HG03103 (cell line): ENCODE results near the gene CYP27B1.

Experiments used
- ATAC-seq: cut with Tn5 transposase; IDR thresholded peaks from one replicate; pipeline ENCODE4 v1.9.1; 2021; ENCODE audit warnings: low read depth; ENCODE audit not compliant: unreplicated experiment

CYP27B1 gene

GRCh38 chr12:57767876-57768275, 998 bp upstream of the CYP27B1 start:
- ATAC-seq: no peak

- ATAC-seq: no peak
These were observed 424 bp upstream of the CYP27B1 start for GRCh38 chr12:57767305-57767698.

GRCh38 chr12:57765698-57766463, 997 bp downstream of the CYP27B1 start:
- ATAC-seq: no peak

GRCh38 chr12:57765003-57765697, 1.7 kb downstream of the CYP27B1 start:
- ATAC-seq: peak; percentile 60

DNA sequence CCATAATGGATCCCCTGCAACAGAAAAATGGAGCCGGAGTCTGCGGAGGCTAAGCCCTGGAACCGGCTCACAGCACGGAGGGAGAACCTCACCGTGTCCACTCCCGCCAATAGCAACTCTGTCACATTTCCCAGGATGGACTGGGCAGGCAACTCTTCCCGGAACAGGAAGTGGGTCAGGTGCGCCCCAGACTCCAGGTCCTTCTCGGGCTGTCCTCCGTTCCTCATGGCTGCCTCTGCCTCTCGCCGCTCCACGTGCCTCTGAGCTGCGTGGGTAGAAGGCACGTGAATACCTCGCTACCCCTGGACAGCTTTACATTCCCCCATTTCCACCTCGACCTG, 2.2 kb downstream of the CYP27B1 start:
- ATAC-seq: no peak

- ATAC-seq: no peak
These were observed 2.8 kb downstream of the CYP27B1 start for GRCh38 chr12:57763881-57764661.

DNA sequence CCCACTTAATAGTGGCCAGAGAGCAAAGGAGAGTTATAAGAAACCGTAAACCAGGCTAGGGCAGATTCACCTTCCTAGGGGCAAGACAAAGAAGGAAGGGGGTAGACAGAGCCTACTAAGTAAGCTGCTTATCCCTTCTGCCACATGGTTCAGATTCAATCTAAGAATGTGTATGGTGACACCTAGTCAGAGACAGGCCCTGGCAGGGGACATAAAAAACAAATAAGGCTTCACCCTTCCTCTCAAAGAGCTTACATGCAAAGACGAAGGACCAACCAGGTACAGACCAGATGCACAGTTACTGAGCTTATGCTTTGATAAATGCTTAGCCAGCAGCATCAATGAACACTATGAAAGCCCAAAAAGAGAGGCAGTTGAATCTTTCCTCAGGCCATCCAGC, 4.4 kb downstream of the CYP27B1 start:
- ATAC-seq: no peak

DNA sequence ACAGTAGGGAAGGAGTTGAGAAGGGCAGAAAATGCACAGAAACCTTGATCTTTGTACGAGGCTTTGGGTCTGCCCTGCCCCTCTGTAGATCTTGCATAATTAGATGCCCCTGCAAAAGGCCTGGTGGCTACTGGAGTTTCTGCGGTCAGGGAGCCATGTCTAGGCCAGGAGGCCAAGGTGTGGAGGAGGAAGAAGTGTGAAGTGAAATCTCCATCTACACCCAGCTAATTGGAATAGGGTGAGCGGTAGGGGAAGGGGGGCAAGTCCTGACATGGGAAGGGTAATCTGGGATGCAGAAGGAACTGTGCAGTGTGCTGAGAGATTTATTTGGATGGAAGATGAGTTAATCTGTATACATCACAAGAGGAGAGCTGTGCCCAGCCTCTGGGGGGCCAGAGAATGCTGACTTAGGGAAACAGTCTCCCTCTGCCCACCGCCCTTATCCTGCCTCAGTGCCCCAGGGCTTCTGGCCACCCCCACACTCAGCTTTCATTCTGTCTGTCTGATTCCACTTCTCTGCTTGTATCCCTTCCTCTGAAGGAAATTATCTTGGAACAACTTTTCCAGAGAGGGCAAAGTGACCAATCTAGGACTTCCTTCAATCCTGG, 5.4 kb downstream of the CYP27B1 start:
- ATAC-seq: no peak

DNA sequence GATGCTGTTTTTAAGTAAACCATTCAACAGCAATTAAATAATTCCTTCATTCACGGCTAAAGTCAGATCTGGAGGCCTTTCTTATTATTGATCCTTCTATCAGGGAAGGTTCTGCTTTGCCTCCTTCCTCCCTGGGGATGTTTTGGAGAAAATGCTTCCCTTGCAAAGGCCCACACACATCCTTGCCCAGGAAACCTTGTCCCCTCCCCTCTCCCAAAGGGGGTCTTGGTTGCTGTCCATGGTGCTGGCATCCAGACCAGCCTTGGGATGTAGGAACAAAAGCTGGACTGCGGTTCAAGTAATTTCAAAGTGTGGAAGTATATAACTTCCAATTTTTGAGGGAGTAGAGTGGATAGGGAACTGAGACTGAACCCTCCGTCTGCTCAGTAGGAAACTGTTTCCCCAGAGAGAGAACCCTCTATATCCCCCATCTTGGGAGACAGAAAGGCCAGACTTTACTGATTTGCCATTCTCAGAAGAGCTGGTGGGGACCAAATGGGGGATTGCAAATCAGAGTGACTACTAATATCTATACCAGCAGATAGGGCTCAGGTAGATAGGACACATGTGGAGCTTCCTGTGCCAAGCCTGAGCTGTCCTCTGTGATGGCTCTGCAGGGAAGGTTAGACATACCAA, 6.4 kb downstream of the CYP27B1 start:
- no peak for ATAC-seq

DNA sequence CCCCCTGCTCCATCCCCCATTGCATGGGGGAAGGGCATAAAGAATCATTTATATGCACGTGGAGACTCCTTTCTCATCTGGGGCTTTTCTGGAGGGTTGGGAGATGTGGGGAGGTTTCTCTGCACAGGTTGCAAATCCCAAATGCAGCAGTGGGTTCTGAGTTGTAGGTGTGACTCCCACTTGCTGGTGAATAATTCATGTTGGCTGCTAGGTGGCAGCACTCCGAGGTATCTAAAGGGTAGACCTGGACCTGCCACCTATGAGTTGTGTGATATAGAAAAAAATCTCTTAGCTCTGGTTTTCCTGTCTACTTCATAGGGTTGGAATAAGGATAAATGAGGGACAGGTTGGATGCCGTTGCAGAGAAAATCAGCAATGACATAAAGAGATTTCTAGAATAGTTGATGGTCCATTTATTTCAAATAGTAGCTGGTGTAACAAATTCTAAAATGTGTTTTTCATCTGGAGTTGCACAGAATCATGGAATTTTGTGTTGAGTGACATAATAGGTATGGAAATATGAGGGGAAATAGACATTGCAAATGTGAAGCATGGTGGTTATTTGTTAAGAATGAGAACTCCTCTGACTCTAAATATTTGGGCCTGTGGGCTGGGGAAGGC, 7.4 kb downstream of the CYP27B1 start:
- no peak for ATAC-seq

GRCh38 chr12:57758552-57759359, 8.1 kb downstream of the CYP27B1 start:
- ATAC-seq: no peak

- no peak for ATAC-seq
These were observed 9.1 kb downstream of the CYP27B1 start for GRCh38 chr12:57757771-57758170.

DNA sequence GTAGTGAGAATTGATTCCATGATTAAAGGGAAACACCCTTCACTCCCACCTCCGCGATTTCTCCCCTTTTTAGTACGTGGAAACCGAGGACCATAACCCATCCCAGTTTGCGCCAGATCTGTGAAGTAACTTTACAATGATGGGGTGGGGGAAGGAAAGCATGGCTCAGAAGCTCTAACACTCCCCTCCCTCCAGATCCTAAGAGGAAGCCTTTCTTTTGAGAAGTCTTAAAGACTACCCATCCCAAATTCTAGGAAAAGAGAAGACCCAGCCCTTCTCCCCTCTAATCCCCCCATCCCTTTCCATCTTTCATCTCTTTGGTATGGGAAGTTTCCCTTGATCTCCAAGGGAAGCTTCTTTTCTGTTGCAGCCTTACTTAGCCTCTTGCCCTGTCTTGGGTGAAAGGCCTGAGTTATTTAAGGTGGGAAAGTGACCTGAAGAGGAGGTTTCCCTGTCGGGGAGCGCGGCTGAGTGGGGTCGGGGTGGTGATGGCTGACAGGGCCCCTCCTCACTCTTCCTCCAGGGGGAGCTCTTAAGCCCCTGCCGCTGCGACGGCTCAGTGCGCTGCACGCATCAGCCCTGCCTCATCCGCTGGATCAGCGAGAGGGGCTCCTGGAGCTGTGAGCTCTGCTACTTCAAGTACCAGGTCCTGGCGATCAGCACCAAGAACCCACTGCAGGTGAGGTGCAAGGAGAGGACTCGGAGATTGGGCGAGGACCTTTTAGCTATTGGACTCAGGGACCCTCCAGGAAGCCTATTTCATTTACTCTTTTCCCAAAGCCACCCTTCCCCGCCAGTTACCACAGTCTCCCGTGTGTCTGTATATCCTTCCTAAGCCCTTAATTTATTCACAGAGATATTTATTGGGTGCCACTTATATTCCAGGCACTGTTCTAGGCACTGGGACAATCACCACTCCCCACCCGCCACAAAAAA, 10.2 kb downstream of the CYP27B1 start:
- no peak for ATAC-seq

- ATAC-seq: no peak
These were observed 11.2 kb downstream of the CYP27B1 start for GRCh38 chr12:57755454-57756372.

- no peak for ATAC-seq
These were observed 11.8 kb downstream of the CYP27B1 start for GRCh38 chr12:57755194-57755453.

DNA sequence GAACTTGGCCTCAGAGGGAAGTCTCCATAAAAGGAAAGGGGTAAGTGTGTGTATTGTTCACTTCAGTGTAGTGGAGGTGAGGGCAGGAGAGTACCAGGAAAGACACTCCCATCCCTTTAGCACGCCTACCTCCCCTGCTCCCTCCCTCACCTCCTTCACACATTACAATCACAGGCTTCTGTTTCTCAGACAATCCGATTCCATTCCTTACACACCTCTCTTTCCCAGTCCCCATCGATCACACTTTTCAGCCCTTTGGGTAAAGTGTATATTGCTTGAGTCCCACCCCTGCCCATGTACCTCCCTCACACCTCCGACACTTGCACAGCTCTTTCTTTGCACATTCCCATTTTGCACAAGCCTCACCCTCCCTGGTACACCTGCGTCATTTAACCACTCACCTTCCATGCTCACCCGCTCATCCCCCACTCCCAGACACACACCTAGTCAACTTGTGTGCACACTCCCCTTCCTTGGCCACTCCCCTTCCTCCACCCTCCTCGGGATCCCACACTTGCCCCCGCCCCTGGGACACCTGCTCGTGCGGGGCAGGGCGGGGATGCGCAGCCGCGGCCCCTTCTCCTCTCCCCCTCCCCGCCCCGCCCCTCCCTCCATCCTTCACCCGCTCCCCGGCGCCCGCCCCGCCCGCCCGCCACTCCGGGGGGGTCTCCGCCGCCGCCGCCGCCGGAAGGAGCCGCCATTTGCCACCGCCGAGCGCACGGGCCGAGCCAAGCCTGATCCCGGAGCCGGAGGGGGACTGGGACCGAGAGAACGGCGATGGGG, 12.3 kb downstream of the CYP27B1 start, which contains the start of gene MARCHF9:
Gene MARCHF9 (plus strand): TSS at position 693 of the 783 bp plus-strand sequence. CDS start 426 bp downstream, outside the sequence.
- ATAC-seq: peak; percentile 37
